GM19438 (cell line): ENCODE results near the gene POLR2E.

ENCODE experiments used
- ATAC-seq: cut with Tn5 transposase; IDR thresholded peaks from one replicate; pipeline ENCODE4 v1.9.1; 2021; ENCODE audit warnings: low read depth; ENCODE audit not compliant: unreplicated experiment

POLR2E gene

DNA sequence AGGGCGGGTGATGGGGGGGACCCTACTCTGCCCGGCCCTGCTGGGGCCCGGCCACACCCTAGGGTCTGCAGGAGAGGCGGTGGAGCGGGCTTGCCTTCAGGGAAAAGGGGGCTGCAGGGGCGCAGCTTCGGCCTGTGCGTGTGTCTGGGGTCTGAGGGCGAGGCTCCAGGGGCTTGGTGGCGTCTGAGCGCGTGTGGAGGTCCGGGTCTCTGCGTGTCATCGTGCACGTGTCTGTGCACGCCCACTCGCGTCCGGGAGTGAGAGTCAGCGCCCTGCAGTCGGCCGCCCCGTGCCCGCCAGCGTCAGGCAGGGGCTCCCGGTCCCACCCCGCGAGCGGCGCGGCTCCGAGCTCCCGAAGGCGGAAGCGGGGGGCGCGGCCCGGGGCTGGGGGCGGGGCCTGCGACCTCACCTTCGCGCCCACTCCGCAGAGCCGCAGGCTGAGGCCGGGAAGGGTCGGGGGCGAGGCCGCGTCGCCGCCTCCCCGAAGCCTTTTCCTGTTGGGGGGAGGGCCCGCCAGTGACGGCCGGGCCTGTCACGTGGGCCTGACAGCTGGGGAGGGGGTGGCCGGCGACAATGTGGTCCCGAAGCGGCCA lies 28.3 kb downstream of the POLR2E start, which contains the start of gene ARHGAP45:
Gene ARHGAP45 (plus strand): TSS at position 420 of the 593 bp plus-strand sequence. CDS start 239 bp downstream, outside the sequence.
- no peak for ATAC-seq

DNA sequence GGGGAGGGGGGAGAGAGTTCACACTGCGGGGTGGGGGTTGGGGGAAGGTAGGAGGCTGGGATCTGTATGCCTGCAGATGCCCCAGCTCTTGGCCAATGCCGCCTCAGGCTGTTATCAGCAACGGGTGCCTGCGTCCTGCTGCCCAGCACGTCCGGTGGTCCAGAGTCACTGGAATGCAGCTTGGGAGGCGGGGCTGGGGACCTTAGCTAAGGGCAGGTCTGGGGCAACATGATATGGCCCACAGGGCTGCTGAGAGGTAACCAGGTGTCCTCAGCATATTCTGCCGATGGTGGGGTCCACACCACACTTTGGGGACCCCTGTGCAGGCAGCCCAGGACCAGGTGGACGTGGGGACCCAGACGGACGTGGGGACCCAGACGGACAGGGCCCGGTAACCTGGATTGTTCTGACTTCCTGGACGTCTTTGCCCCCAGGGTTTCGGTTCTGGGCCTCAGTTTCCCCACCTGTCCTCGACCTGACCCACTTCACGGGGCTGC lies 28.9 kb downstream of the POLR2E start:
- ATAC-seq = no peak

DNA sequence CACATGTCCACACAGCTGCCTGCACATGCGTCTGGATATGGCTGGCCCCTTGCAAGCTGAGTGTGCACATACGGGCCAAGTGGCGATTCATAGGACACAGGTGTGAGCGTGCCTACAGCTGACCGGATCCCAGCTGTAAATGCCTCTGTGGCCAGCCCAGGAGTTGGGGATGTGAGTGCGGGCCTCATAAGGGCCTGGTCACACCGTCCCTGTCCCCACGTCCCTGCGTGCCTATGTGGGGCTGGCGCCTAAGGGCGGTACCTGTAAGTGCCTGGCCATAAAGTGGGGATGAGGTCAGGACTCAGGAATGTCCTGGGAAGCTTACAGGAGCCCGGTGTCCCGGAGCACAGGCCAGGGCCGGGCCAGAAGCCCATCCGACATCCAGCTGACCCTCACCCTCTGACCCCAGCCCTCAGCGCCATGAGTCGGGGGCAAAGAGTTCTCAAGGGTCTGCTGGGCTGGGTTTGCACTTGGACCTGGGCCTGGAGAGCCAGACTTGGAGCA lies 29.5 kb downstream of the POLR2E start:
- ATAC-seq = no peak

GRCh38 chr19:1064661-1065605 lies 30.2 kb downstream of the POLR2E start:
- ATAC-seq = no peak

DNA sequence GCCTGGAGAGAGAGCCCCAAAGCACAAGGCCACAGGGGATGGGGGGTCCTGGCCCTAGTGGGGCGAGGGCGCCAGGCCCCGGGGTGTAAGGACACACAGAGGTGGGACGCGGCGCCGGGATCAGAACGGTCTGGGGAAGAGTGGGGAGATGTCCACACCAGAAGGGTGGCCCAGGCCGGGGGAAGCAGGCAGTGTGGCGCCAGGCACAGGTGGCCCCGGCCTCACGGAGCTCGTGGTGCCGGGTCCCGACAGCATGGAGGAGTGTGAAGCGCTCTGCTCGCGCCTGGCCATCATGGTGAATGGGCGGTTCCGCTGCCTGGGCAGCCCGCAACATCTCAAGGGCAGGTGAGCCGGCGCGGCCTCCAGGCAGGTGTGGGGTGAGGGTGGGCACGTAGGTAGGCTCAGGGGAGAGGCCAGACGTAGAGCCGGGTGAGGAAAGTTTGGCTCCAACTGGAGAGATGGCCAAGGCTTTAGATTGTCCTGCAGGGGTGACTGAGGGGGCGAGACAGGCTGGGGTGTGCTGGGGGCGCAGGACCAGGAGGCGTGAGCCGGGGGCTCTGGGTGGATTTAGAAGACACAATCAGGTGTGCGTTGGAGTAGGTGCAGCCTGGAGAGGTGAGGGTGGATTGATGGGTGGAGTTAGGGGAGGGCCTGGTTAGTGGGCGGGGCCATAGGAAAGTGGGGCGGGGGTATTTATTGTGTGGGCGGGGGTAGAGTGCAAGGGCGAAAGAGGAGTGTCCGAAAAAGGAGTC lies 31.1 kb downstream of the POLR2E start:
- ATAC-seq = no peak

DNA sequence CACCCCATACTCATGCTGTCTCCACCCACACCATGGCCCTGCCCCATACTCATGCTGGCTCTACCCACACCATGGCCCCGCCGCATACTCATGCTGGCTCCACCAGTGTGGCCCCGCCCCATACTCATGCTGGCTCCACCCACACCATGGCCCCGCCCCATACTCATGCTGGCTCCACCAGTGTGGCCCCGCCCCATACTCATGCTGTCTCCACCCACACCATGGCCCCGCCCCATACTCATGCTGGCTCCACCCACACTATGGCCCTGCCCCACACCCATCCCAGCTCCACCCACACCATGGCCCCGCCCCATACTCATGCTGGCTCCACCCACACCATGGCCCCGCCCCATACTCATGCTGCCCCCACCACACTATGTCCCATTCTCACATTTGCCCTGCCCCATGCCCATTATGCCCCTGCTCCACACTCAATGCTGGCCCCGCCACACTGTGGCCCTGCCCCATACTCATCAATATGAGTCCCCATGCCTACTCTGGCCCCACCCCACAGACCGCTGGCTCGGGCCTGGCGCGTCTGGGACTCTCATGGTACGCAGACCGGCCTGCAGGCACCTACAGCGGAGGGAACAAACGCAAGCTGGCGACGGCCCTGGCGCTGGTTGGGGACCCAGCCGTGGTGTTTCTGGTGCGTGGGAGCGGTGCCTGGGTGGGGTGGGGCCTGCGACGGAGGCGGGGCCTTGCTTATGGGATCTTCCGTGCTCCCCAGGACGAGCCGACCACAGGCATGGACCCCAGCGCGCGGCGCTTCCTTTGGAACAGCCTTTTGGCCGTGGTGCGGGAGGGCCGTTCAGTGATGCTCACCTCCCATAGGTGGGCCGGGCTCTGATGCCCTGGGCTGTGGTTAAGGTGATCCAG lies 31.9 kb downstream of the POLR2E start:
- no peak for ATAC-seq

- ATAC-seq = no peak
Observed at GRCh38 chr19:1062387-1063029, 32.7 kb downstream of the POLR2E start.

- no peak for ATAC-seq
Observed at GRCh38 chr19:1061987-1062386, 33.2 kb downstream of the POLR2E start.

- ATAC-seq = no peak
Observed at GRCh38 chr19:1060689-1061088, 34.5 kb downstream of the POLR2E start.

DNA sequence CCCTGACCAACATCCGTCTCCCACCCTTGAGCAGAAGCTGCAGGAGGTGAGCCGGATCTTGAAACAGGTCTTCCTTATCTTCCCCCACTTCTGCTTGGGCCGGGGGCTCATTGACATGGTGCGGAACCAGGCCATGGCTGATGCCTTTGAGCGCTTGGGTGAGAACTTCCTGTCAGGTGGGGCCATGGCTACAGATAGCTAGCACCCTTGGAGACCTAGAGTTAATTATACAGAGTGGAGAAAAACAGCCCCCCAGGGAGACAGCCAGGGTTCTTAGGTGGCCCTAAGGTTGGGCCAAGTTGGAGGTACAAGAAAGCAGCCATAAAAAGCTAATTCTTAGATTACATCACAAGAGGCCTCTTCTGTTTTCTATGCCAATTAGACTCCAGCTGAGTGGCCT lies 37.1 kb downstream of the POLR2E start:
- ATAC-seq = no peak

- no peak for ATAC-seq
Observed at GRCh38 chr19:1057176-1057855, 37.9 kb downstream of the POLR2E start.

- no peak for ATAC-seq
Observed at GRCh38 chr19:1055886-1056620, 39.1 kb downstream of the POLR2E start.

DNA sequence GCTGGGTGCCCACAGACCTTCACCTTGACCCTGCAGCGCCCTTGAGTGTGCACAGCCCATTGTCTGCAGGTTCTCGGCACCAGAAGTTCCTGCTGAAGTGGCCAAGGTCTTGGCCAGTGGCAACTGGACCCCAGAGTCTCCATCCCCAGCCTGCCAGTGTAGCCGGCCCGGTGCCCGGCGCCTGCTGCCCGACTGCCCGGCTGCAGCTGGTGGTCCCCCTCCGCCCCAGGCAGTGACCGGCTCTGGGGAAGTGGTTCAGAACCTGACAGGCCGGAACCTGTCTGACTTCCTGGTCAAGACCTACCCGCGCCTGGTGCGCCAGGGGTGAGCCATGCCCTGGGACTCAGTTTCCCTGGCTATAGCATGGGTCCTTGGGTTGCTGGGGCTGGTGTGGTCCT lies 40.1 kb downstream of the POLR2E start:
- no peak for ATAC-seq

- no peak for ATAC-seq
Observed at GRCh38 chr19:1054102-1055027, 40.8 kb downstream of the POLR2E start.

GRCh38 chr19:1053176-1054101 lies 41.7 kb downstream of the POLR2E start:
- ATAC-seq = no peak
